T-cell (primary cell): ENCODE results near the gene SLC5A2. TPM values are rescaled to one million over a fixed set of nuclear protein-coding genes. Genes with fewer than 3 reads are reported as not detected.

Experiments used
- ATAC-seq, 4 experiments: fragments of 200-7000 bp in 3 of 4; fragments of 150-1000 bp in 1 of 4; cut with Tn5 transposase; replicated peaks in 1 of 4; 1 replicate in 3 of 4; 2 replicates in 1 of 4; pipeline ENCODE4 v1.10.0; 2021; ENCODE audit warnings: moderate library complexity in 3 of 4, mild to moderate bottlenecking in 2 of 4, moderate number of reproducible peaks in 1 of 4
- CTCF ChIA-PET, 2 donors: fragments of 300-600 bp; sonication (Branson Sonifier 250); formaldehyde crosslinking; loops; one replicate each; lab custom pipeline; 2022; ENCODE audit warnings: antibody characterized with exemption in 2 of 2; lab: Charles Lee
- POLR2A ChIA-PET, 2 donors: fragments of 300-600 bp; sonication (Branson Sonifier 250); formaldehyde crosslinking; loops; one replicate each; lab custom pipeline; 2022; ENCODE audit warnings: antibody characterized with exemption in 2 of 2; lab: Charles Lee
- DNase-seq, 35 experiments: peaks; one replicate each; pipeline versions ENCODE4 v3.0.0 to v3.0.0-alpha.2; 2013 to 2023
- H3K27ac ChIP-seq: one replicate; pipeline ENCODE4 v1.5.1; 2013; ENCODE audit warnings: low read length
- H3K27me3 ChIP-seq, 2 experiments: replicated peaks in 1 of 2; 1 replicate in 1 of 2; 2 replicates in 1 of 2; pipeline versions ENCODE4 v1.6.1 to v1.7.0; 2013; ENCODE audit warnings: low read length in 1 of 2, mixed read lengths in 1 of 2; ENCODE audit not compliant: control insufficient read depth in 2 of 2, insufficient read depth in 2 of 2; ENCODE audit errors: extremely low read depth in 1 of 2
- H3K36me3 ChIP-seq, 2 donors: 1 replicate in 1 of 2; 2 replicates in 1 of 2; pipeline versions ENCODE4 v1.6.1 to v1.7.0; 2013; ENCODE audit warnings: low read length in 1 of 2; ENCODE audit not compliant: control insufficient read depth in 2 of 2, insufficient read depth in 1 of 2; ENCODE audit errors: extremely low read depth in 1 of 2
- H3K4me1 ChIP-seq, 2 experiments: 1 replicate in 1 of 2; 2 replicates in 1 of 2; pipeline versions ENCODE4 v1.6.1 to v1.7.0; 2013; ENCODE audit warnings: low read length in 2 of 2, mixed read lengths in 1 of 2; ENCODE audit not compliant: insufficient read depth in 2 of 2, control insufficient read depth in 1 of 2; ENCODE audit errors: extremely low read depth in 1 of 2
- H3K4me3 ChIP-seq, 2 donors: 1 replicate in 1 of 2; 2 replicates in 1 of 2; pipeline versions ENCODE4 v1.5.1 to v1.7.0; 2013; ENCODE audit warnings: mild to moderate bottlenecking in 2 of 2, low read length in 1 of 2, moderate library complexity in 1 of 2; ENCODE audit not compliant: control insufficient read depth in 1 of 2; ENCODE audit errors: extremely low read depth in 1 of 2
- H3K9me3 ChIP-seq: 2 replicates; pipeline ENCODE4 v1.7.0; 2013
- H3K27ac Mint-ChIP-seq, 2 donors: one replicate each; pipeline ENCODE4 v1.8.0; 2020 to 2021; ENCODE audit warnings: mild to moderate bottlenecking in 2 of 2, mixed read lengths in 2 of 2
- H3K27me3 Mint-ChIP-seq, 2 donors: one replicate each; pipeline ENCODE4 v1.8.0; 2021 to 2022; ENCODE audit warnings: mixed read lengths in 2 of 2
- H3K36me3 Mint-ChIP-seq: one replicate; pipeline ENCODE4 v1.8.0; 2021; ENCODE audit warnings: mixed read lengths
- H3K4me1 Mint-ChIP-seq, 3 donors: one replicate each; pipeline ENCODE4 v1.8.0; 2020 to 2022; ENCODE audit warnings: mixed read lengths in 3 of 3, mild to moderate bottlenecking in 1 of 3
- H3K4me3 Mint-ChIP-seq, 3 donors: one replicate each; pipeline ENCODE4 v1.8.0; 2020 to 2022; ENCODE audit warnings: mild to moderate bottlenecking in 3 of 3, mixed read lengths in 3 of 3, moderate library complexity in 3 of 3
- H3K9me3 Mint-ChIP-seq, 3 donors: one replicate each; pipeline ENCODE4 v1.8.0; 2020 to 2022; ENCODE audit warnings: mixed read lengths in 3 of 3
- WGBS: methylation state at CpG from one replicate; pipeline ENCODE4 v1.1.5; 2013; ENCODE audit warnings: missing lambda C conversion rate; ENCODE audit not compliant: insufficient coverage; 5-methylcytosine and 5-hydroxymethylcytosine counted together
- total RNA-seq, 35 experiments: library from RNA in 6 of 35; stranded (reverse) in 6 of 35; fragments of 120-200 nt in 1 of 35; gene quantifications; one replicate each; pipeline versions ENCODE4 v1.2.1 to v1.2.4 and lab custom pipeline; 2013 to 2026

SLC5A2 gene
- total RNA-seq, 5 donors from 2014 or later (not counting 1 experiment from before 2014, with no cell fraction given) = 2.6 to 4.2 (median 3.2) TPM

- Histone ChIP-seq H3K27me3 (no peaks in the 10 kb centered on the region), H3K4me3 (peak within 1 kb of the TSS; percentile 73 to 95), H3K4me1 (peaks cover 6 to 37% of the 10 kb centered on the region in 2 experiments), H3K36me3 (peaks cover 0 to 2% of the 10 kb centered on the region in 2 donors), H3K27ac (peak within 1 kb of the TSS; percentile 93), H3K9me3 (no peaks in the 10 kb centered on the region)
- H3K9me3 Mint-ChIP-seq = no peaks in the 10 kb centered on the region
- ChIA-PET CTCF (interaction anchor here in 1 of 2 donors (0.9 to 2.8 kb wide), 2 partner anchors 47 to 366 kb away, joined by 3 to 15 read pairs; no protein-coding TSS in a partner anchor), POLR2A (no interaction called here)
- no peaks in the 10 kb centered on the region for H3K27me3 Mint-ChIP-seq
- DNase-seq = peak; percentile 59 to 86 (median 74)
- peaks cover 48 to 55% (median 54%) of the 10 kb centered on the region in 3 donors for H3K4me1 Mint-ChIP-seq
- no peaks in the 10 kb centered on the region for H3K36me3 Mint-ChIP-seq
- H3K4me3 Mint-ChIP-seq = peak within 1 kb of the TSS; percentile 92 to 95 (median 95)
- peak; percentile 90 to 93 (median 92) for ATAC-seq
- peak within 1 kb of the TSS; percentile 97 to 98 for H3K27ac Mint-ChIP-seq
- under 1% methylated on average over 62 of the region's 65 CpGs for WGBS
Observed at GRCh38 chr16:31507929-31508705, 25.2 kb downstream of the SLC5A2 start, which contains the start of gene RUSF1. TSS of gene RUSF1 (minus strand) at chr16:31508391. CDS start at chr16:31508373, 18 bp downstream.

- Mint-ChIP-seq H3K4me1 (peaks cover 48 to 55% (median 54%) of the 10 kb centered on the region in 3 donors), H3K27ac (peak overlapping the region; percentile 97 to 98), H3K9me3 (no peaks in the 10 kb centered on the region), H3K36me3 (no peaks in the 10 kb centered on the region), H3K4me3 (peak overlapping the region; percentile 92 to 95 (median 95)), H3K27me3 (no peaks in the 10 kb centered on the region)
- Histone ChIP-seq H3K36me3 (peaks cover 0 to 2% of the 10 kb centered on the region in 2 donors), H3K4me3 (peak overlapping the region; percentile 73 to 95), H3K4me1 (peaks cover 6 to 37% of the 10 kb centered on the region in 2 experiments), H3K27me3 (no peaks in the 10 kb centered on the region), H3K27ac (peak overlapping the region; percentile 93), H3K9me3 (no peaks in the 10 kb centered on the region)
- CTCF ChIA-PET = interaction anchor here in 1 of 2 donors (0.9 to 2.8 kb wide), 2 partner anchors 48 to 366 kb away, joined by 3 to 15 read pairs; no protein-coding TSS in a partner anchor
- DNase-seq (no peak), ATAC-seq (no peak)
- whole genome bisulfite sequencing = 37% methylated on average over 3 of the region's 6 CpGs
- POLR2A ChIA-PET = no interaction called here
Observed at GRCh38 chr16:31508706-31509195, 25.8 kb downstream of the SLC5A2 start.

GRCh38 chr16:31513126-31513525 lies 30.2 kb downstream of the SLC5A2 start:
- ChIA-PET POLR2A (no interaction called here), CTCF (no interaction called here)
- H3K27ac ChIP-seq = no peak overlapping the region
- H3K4me1 ChIP-seq = peaks cover 4 to 19% of the 10 kb centered on the region in 2 experiments
- ATAC-seq (no peak), DNase-seq (no peak)
- Mint-ChIP-seq H3K36me3 (no peaks in the 10 kb centered on the region), H3K4me3 (no peak overlapping the region), H3K4me1 (peaks cover 23% of the 10 kb centered on the region in 3 donors), H3K9me3 (peaks cover 0 to 3% (median 2%) of the 10 kb centered on the region in 3 donors), H3K27me3 (peaks cover 0 to 10% of the 10 kb centered on the region in 2 donors), H3K27ac (no peak overlapping the region)
- no peaks in the 10 kb centered on the region for H3K9me3 ChIP-seq
- no peaks in the 10 kb centered on the region for H3K36me3 ChIP-seq
- H3K4me3 ChIP-seq = no peak overlapping the region
- H3K27me3 ChIP-seq = peaks cover 0 to 3% of the 10 kb centered on the region in 2 experiments
- WGBS = 79% methylated on average over 3 of the region's 6 CpGs

- Mint-ChIP-seq H3K27me3 (peaks cover 0 to 10% of the 10 kb centered on the region in 2 donors), H3K9me3 (peaks cover 0 to 3% (median 2%) of the 10 kb centered on the region in 3 donors), H3K4me3 (no peak overlapping the region), H3K4me1 (peaks cover 16 to 19% (median 18%) of the 10 kb centered on the region in 3 donors), H3K27ac (peak overlapping the region in 1 of 2 donors; percentile 28), H3K36me3 (no peaks in the 10 kb centered on the region)
- H3K36me3 ChIP-seq = no peaks in the 10 kb centered on the region
- no peak for ATAC-seq
- H3K9me3 ChIP-seq = no peaks in the 10 kb centered on the region
- no peak overlapping the region for H3K4me3 ChIP-seq
- peaks cover 0 to 6% of the 10 kb centered on the region in 2 experiments for H3K27me3 ChIP-seq
- POLR2A ChIA-PET = no interaction called here
- no peak for DNase-seq
- CTCF ChIA-PET = no interaction called here
- no peak overlapping the region for H3K27ac ChIP-seq
- H3K4me1 ChIP-seq = peaks cover 3 to 13% of the 10 kb centered on the region in 2 experiments
Observed at GRCh38 chr16:31513884-31514283, 31.0 kb downstream of the SLC5A2 start.

- H3K4me3 Mint-ChIP-seq = no peak overlapping the region
- H3K9me3 Mint-ChIP-seq = peaks cover 0 to 3% (median 2%) of the 10 kb centered on the region in 3 donors
- Histone ChIP-seq H3K27me3 (peaks cover 0 to 10% of the 10 kb centered on the region in 2 experiments), H3K4me1 (no peaks in the 10 kb centered on the region), H3K27ac (no peak overlapping the region), H3K36me3 (no peaks in the 10 kb centered on the region), H3K4me3 (no peak overlapping the region), H3K9me3 (no peaks in the 10 kb centered on the region)
- WGBS = no CpG with 5 or more reads among the region's 4 CpGs
- ATAC-seq (no peak), DNase-seq (no peak)
- no peaks in the 10 kb centered on the region for H3K36me3 Mint-ChIP-seq
- CTCF ChIA-PET = no interaction called here
- H3K27ac Mint-ChIP-seq = no peak overlapping the region
- peaks cover 0 to 10% of the 10 kb centered on the region in 2 donors for H3K27me3 Mint-ChIP-seq
- POLR2A ChIA-PET = no interaction called here
- no peaks in the 10 kb centered on the region for H3K4me1 Mint-ChIP-seq
Observed at GRCh38 chr16:31517800-31518402, 35.0 kb downstream of the SLC5A2 start.

GRCh38 chr16:31519759-31520431 lies 37.0 kb downstream of the SLC5A2 start:
- ATAC-seq (no peak), DNase-seq (no peak)
- no peaks in the 10 kb centered on the region for H3K36me3 Mint-ChIP-seq
- no peak overlapping the region for H3K27ac Mint-ChIP-seq
- peaks cover 0 to 3% (median 2%) of the 10 kb centered on the region in 3 donors for H3K9me3 Mint-ChIP-seq
- Histone ChIP-seq H3K4me3 (no peak overlapping the region), H3K27me3 (peaks cover 0 to 10% of the 10 kb centered on the region in 2 experiments), H3K4me1 (no peaks in the 10 kb centered on the region), H3K36me3 (no peaks in the 10 kb centered on the region), H3K27ac (no peak overlapping the region), H3K9me3 (no peaks in the 10 kb centered on the region)
- H3K4me1 Mint-ChIP-seq = no peaks in the 10 kb centered on the region
- WGBS = no CpG with 5 or more reads among the region's 2 CpGs
- no peak overlapping the region for H3K4me3 Mint-ChIP-seq
- H3K27me3 Mint-ChIP-seq = peaks cover 0 to 10% of the 10 kb centered on the region in 2 donors
- POLR2A ChIA-PET = no interaction called here
- CTCF ChIA-PET = no interaction called here
